HepG2 (cell line): ENCODE measurements around the gene ALDH2. TPM values are rescaled to one million over a fixed set of nuclear protein-coding genes. Genes with fewer than 3 reads are reported as not detected.

Experiments
- ELF4 ChIP-seq: sonication (generic); formaldehyde crosslinking; IDR thresholded peaks from 2 replicates; pipeline ENCODE4 v1.5.0; 2020; ENCODE audit warnings: missing genetic modification reagents, mild to moderate bottlenecking, moderate library complexity, borderline replicate concordance
- ETV6 ChIP-seq: sonication (generic); formaldehyde crosslinking; conservative IDR thresholded peaks from 2 replicates; pipeline ENCODE4 v1.4.0; 2020; ENCODE audit warnings: missing genetic modification reagents
- FOXP4 ChIP-seq: sonication (generic); formaldehyde crosslinking; IDR thresholded peaks from 2 replicates; pipeline ENCODE4 v1.4.0; 2020; ENCODE audit warnings: missing genetic modification reagents
- GTF3A ChIP-seq: sonication (generic); formaldehyde crosslinking; conservative IDR thresholded peaks from 2 replicates; pipeline ENCODE4 v1.4.0; 2020; ENCODE audit warnings: mild to moderate bottlenecking, missing genetic modification reagents
- HOXA3 ChIP-seq: sonication (generic); formaldehyde crosslinking; IDR thresholded peaks from 2 replicates; pipeline ENCODE4 v1.5.0; 2020; ENCODE audit warnings: missing genetic modification reagents
- MZF1 ChIP-seq: sonication (generic); formaldehyde crosslinking; IDR thresholded peaks from 2 replicates; pipeline ENCODE4 v1.8.1; 2023; ENCODE audit warnings: mild to moderate bottlenecking, missing genetic modification reagents, borderline replicate concordance
- ONECUT2 ChIP-seq: sonication (generic); formaldehyde crosslinking; IDR thresholded peaks from 2 replicates; pipeline ENCODE4 v1.4.0; 2020; ENCODE audit warnings: missing genetic modification reagents
- SIX4 ChIP-seq: sonication (generic); formaldehyde crosslinking; IDR thresholded peaks from 2 replicates; pipeline ENCODE4 v1.4.0; 2020; ENCODE audit warnings: missing genetic modification reagents
- SP1 ChIP-seq, 2 experiments: fragments of 450-650 bp in 1 of 2; sonication (generic) in 1 of 2; formaldehyde crosslinking in 1 of 2; IDR thresholded peaks; 2 replicates each; pipeline versions ENCODE4 v1.4.0 to v1.6.1; 2016 to 2020; ENCODE audit warnings: missing genetic modification reagents in 1 of 2
- TIGD3 ChIP-seq: sonication (generic); formaldehyde crosslinking; IDR thresholded peaks from 2 replicates; pipeline ENCODE4 v1.5.1; 2020; ENCODE audit warnings: mild to moderate bottlenecking, missing genetic modification reagents, borderline replicate concordance
- ZBED4 ChIP-seq: sonication (generic); formaldehyde crosslinking; IDR thresholded peaks from 2 replicates; pipeline ENCODE4 v1.4.0; 2020; ENCODE audit warnings: missing genetic modification reagents, borderline replicate concordance
- ZIK1 ChIP-seq: sonication (generic); formaldehyde crosslinking; IDR thresholded peaks from 2 replicates; pipeline ENCODE4 v1.5.0; 2020; ENCODE audit warnings: mild to moderate bottlenecking, low read depth, missing genetic modification reagents, borderline replicate concordance
- ZNF609 ChIP-seq: sonication (generic); formaldehyde crosslinking; IDR thresholded peaks from 2 replicates; pipeline ENCODE4 v1.4.0; 2020; ENCODE audit warnings: mild to moderate bottlenecking, missing genetic modification reagents, borderline replicate concordance
- polyA plus RNA-seq, 8 experiments: library from polyadenylated mRNA; depleted of rRNA in 3 of 8; stranded (reverse) in 7 of 8; unstranded in 1 of 8; fragments of >200 nt; fragmentation: Illumina TruSeq in 4 of 8; extraction: Trizol in 4 of 8; gene quantifications; 2 replicates each; pipeline versions ENCODE4 v1.2.1 to v1.2.3, GENCODE V29; 2011 to 2016; ENCODE audit warnings: low read depth in 4 of 8, missing spikeins in 1 of 8, mixed read lengths in 1 of 8; ENCODE audit not compliant: insufficient read depth in 1 of 8
- total RNA-seq, 5 experiments: library from RNA; depleted of rRNA; stranded (reverse); fragments of >200 nt; fragmentation: Illumina TruSeq; extraction: Trizol; gene quantifications; 2 replicates each; pipeline ENCODE4 v1.2.3, GENCODE V29; 2016; ENCODE audit warnings: low read depth in 1 of 5

The ALDH2 gene
- total and polyA plus RNA-seq, 2 of the 13 experiments (the other 11 are each of a cell fraction or from before 2014, with no cell fraction given), result 78.8 to 103 TPM

GRCh38 chr12:111775205-111776193, 8.8 kb downstream of the ALDH2 start (continued):
- TF ChIP-seq FOXP4 (CRISPR knock-in tag) (peak; percentile 62), ELF4 (CRISPR knock-in tag) (no peak), HOXA3 (peak; percentile 58), GTF3A (CRISPR knock-in tag) (no peak), ETV6 (CRISPR knock-in tag) (no peak), ZIK1 (CRISPR knock-in tag) (no peak), ONECUT2 (no peak), SIX4 (peak; percentile 84), MZF1 (CRISPR knock-in tag) (no peak), ZBED4 (CRISPR knock-in tag) (peak; percentile 49; the same call in 1 of the 2 replicates), ZNF609 (CRISPR knock-in tag) (0 out of 2 replicates have a peak, but pooled peaks have one; percentile 17), SP1 (IDR thresholded peaks at IDR 0.05) (no peak), SP1 (CRISPR knock-in tag; IDR thresholded peaks at IDR 0.05) (0 out of 2 replicates have a peak, but pooled peaks have one; percentile 14), TIGD3 (no peak)
